Osteocyte (in vitro differentiated cells): ENCODE measurements around the gene PDHA2. TPM values are rescaled to one million over a fixed set of nuclear protein-coding genes. Genes with fewer than 3 reads are reported as not detected.
A peak's percentile ranks its signal among the peaks of the same experiment; 100 is the strongest.

Source experiments
- DNase-seq: peaks from one replicate; pipeline ENCODE4 v3.0.0; 2021; ENCODE audit warnings: mixed read lengths; ENCODE audit not compliant: unreplicated experiment; ENCODE audit errors: extremely low spot score
- H3K27ac Mint-ChIP-seq: one replicate; pipeline ENCODE4 v1.8.0; 2021; ENCODE audit warnings: mild to moderate bottlenecking, mixed read lengths; ENCODE audit not compliant: unreplicated experiment
- H3K27me3 Mint-ChIP-seq: one replicate; pipeline ENCODE4 v1.8.0; 2021; ENCODE audit warnings: mixed read lengths; ENCODE audit not compliant: unreplicated experiment
- H3K36me3 Mint-ChIP-seq: one replicate; pipeline ENCODE4 v1.8.0; 2021; ENCODE audit warnings: mixed read lengths; ENCODE audit not compliant: unreplicated experiment
- H3K4me1 Mint-ChIP-seq: one replicate; pipeline ENCODE4 v1.8.0; 2021; ENCODE audit warnings: mixed read lengths; ENCODE audit not compliant: unreplicated experiment
- H3K4me3 Mint-ChIP-seq: one replicate; pipeline ENCODE4 v1.8.0; 2021; ENCODE audit warnings: mild to moderate bottlenecking, moderate library complexity, mixed read lengths; ENCODE audit not compliant: unreplicated experiment
- H3K9me3 Mint-ChIP-seq: one replicate; pipeline ENCODE4 v1.8.0; 2021; ENCODE audit warnings: mixed read lengths; ENCODE audit not compliant: unreplicated experiment
- total RNA-seq: library from RNA; stranded (reverse); gene quantifications from 2 replicates; pipeline ENCODE4 v1.2.1, GENCODE V29; 2021
- TF ChIP-seq, protein P1 (sequence below): fragments of 200-600 bp; sonication (generic); IDR thresholded peaks from 2 replicates; pipeline ENCODE4 v1.5.0; 2021; ENCODE audit warnings: antibody characterized with exemption, mild to moderate bottlenecking, moderate library complexity

PDHA2 gene
- total RNA-seq, 1 donor from 2014 or later = not detected

DNA sequence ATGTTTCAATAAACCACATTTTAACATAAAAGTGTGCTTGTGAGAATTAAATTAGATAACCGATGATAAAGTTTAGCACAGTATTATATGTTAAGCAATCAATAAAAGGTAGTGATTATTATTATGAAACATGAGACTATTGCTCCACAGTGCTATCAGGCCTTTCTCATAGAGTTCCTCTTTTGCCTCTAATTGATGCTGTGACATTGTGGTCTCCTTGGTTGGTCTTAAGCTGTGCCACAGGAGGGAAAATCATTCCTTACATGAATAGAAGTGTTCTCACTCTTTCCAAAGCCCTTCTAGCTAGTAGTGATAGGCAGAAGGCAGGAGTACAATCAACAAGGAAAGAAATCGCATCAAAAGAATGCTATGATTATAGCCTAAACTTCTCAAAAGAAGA, 9.2 kb upstream of the PDHA2 start:
- Mint-ChIP-seq H3K9me3 (no peaks in the 10 kb centered on the region), H3K36me3 (no peaks in the 10 kb centered on the region), H3K4me1 (peaks cover 5% of the 10 kb centered on the region), H3K4me3 (no peak overlapping the region), H3K27ac (no peak overlapping the region), H3K27me3 (no peaks in the 10 kb centered on the region)
- TF ChIP-seq, protein P1, sequence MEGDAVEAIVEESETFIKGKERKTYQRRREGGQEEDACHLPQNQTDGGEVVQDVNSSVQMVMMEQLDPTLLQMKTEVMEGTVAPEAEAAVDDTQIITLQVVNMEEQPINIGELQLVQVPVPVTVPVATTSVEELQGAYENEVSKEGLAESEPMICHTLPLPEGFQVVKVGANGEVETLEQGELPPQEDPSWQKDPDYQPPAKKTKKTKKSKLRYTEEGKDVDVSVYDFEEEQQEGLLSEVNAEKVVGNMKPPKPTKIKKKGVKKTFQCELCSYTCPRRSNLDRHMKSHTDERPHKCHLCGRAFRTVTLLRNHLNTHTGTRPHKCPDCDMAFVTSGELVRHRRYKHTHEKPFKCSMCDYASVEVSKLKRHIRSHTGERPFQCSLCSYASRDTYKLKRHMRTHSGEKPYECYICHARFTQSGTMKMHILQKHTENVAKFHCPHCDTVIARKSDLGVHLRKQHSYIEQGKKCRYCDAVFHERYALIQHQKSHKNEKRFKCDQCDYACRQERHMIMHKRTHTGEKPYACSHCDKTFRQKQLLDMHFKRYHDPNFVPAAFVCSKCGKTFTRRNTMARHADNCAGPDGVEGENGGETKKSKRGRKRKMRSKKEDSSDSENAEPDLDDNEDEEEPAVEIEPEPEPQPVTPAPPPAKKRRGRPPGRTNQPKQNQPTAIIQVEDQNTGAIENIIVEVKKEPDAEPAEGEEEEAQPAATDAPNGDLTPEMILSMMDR = no peak
- no peak for DNase-seq

DNA sequence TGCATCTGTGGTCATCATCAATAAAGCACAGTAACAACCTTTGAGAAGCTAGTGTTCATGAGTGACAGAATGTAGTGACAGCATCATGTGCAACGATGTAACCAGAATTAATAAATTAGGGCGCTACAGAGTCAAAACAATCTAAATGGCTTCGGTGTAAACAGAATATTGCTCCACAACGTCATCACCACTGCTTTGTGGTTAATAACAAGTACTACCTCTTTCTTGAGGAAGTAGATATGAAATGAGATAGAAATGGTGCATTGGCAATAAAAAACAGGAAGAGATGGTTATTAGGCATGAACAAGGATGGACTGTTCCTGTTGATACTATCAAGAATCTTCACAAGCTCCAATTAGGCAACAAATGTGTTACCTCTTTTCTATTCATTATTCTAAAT, 8.7 kb upstream of the PDHA2 start:
- no peak overlapping the region for H3K27ac Mint-ChIP-seq
- no peak for DNase-seq

DNA sequence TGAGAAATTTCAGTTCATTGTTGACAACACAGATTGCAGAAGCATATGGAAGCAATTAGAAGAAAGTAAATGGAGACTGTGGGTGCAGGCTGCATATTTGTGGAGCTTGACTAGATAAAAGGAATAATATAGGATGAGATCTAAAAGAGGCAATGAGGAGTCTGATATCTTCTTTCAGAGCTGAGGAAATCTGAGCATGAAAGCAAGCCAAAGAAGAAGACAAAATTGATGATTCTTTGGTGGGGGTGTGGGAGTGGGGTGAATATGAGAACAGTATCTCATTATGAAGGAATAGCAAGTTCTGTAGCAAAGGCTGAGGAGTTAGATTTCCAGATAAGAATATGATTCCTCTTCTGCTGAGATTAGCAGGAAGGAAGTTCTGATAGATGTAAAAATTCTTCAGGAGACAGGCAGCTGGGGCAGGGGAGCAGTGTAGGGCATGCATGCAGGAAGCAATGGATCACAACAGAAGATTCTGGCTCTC, 6.1 kb upstream of the PDHA2 start:
- no peak overlapping the region for H3K27ac Mint-ChIP-seq
- H3K27me3 Mint-ChIP-seq = no peaks in the 10 kb centered on the region
- no peaks in the 10 kb centered on the region for H3K9me3 Mint-ChIP-seq
- TF ChIP-seq, protein P1 = no peak
- peaks cover 5% of the 10 kb centered on the region for H3K4me1 Mint-ChIP-seq
- no peak overlapping the region for H3K4me3 Mint-ChIP-seq
- no peaks in the 10 kb centered on the region for H3K36me3 Mint-ChIP-seq
- no peak for DNase-seq

More for the DNA sequence above, 8.7 kb upstream of the PDHA2 start:
- Mint-ChIP-seq H3K27me3 (no peaks in the 10 kb centered on the region), H3K9me3 (no peaks in the 10 kb centered on the region), H3K4me1 (peaks cover 5% of the 10 kb centered on the region), H3K4me3 (no peak overlapping the region), H3K36me3 (no peaks in the 10 kb centered on the region)
- TF ChIP-seq, protein P1 = no peak

DNA sequence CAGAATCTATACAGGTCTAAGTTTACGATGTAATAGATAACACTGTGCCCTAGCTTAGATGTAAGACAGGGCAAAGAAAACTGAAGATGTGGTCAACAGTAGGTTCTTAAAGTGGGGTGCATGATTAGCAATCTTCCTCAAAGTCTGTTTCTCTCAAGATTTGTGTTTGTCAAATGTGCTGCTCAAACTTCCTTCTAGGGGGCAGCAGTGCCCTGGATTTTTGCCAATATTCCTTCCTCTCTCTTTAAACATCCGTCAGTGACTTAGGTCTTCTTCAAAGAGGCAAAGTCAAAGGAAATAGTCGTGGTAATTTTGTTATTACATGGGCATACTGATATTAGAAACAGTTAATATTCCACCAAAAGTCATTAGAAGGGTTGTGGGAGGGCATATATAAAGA, 4.2 kb upstream of the PDHA2 start:
- Mint-ChIP-seq H3K4me3 (no peak overlapping the region), H3K9me3 (no peaks in the 10 kb centered on the region), H3K4me1 (peaks cover 5% of the 10 kb centered on the region), H3K36me3 (no peaks in the 10 kb centered on the region), H3K27me3 (no peaks in the 10 kb centered on the region), H3K27ac (no peak overlapping the region)
- DNase-seq = no peak
- TF ChIP-seq, protein P1 = peak; percentile 38

DNA sequence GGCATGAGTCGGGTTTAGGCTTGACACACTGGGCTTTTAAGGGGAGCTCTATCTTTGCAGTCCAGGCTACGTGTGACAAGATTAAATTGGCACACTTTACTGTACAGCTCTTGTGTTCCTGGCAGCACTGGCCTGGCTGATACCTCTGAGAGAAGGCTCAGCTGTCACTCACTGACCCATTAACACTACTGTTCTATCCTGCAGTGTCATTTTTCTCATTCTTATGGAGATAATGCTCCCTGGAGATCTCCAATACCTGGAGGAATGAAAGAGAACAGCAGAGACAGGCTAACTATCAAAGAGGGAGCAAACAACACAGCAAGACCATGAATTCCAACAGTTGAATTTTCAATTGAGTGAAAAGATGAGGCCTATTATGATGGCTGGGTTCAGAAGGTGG, 1.7 kb upstream of the PDHA2 start:
- DNase-seq = no peak
- H3K27ac Mint-ChIP-seq = no peak overlapping the region
- no peaks in the 10 kb centered on the region for H3K9me3 Mint-ChIP-seq
- no peak overlapping the region for H3K4me3 Mint-ChIP-seq
- peaks cover 5% of the 10 kb centered on the region for H3K4me1 Mint-ChIP-seq
- TF ChIP-seq, protein P1 = no peak
- no peaks in the 10 kb centered on the region for H3K36me3 Mint-ChIP-seq
- H3K27me3 Mint-ChIP-seq = no peaks in the 10 kb centered on the region
